ENCODE data around the gene MAGI2. TPM values are rescaled to one million over a fixed set of nuclear protein-coding genes. Genes with fewer than 3 reads are reported as not detected.

MAGI2 gene
- total RNA-seq, 1 experiment from 2014 or later: 14.3 TPM

DNA sequence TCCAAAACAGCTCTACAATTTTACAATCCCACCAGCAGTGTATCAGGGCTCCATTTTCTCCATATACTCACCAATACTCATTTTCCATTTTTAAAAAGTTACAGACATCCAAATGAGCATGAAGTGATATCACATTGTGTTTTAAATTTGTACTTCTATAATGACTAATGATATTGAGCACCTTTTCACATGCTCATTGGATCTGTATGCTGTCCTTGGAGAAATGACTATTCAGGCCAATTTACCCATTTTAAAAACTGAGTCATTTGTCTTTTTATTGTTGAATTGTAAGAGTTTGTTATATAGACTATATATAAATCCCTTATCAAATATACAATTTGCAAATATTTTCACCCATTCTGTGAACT lies 162.0 kb downstream of the MAGI2 start:
- no peaks in the 10 kb centered on the region for H3K9me3 Mint-ChIP-seq
- no peak overlapping the region for H3K27ac Mint-ChIP-seq
- no peaks in the 10 kb centered on the region for H3K79me2 ChIP-seq (ENCODE audit: insufficient read depth, low read length)

More for the DNA sequence above, 162.0 kb downstream of the MAGI2 start:
- Histone ChIP-seq H3K18ac (ENCODE audit: insufficient read length, low read depth, low read length) (no peak overlapping the region), H2BK120ac (ENCODE audit: low read depth, low read length, poor library complexity, severe bottlenecking) (no peak overlapping the region), H3K4ac (ENCODE audit: low read depth, low read length) (no peak overlapping the region), H3T11ph (ENCODE audit: low read length) (no peak overlapping the region), H2BK12ac (ENCODE audit: insufficient read length, low read depth, low read length) (no peak overlapping the region), H4K8ac (replicated peaks; ENCODE audit: insufficient read length, low read depth, low read length) (no peak overlapping the region), H2BK5ac (ENCODE audit: insufficient read length, low read length) (no peak overlapping the region), H3K23me2 (ENCODE audit: insufficient read length, low read depth, low read length, poor library complexity, severe bottlenecking) (no peaks in the 10 kb centered on the region), H2BK20ac (ENCODE audit: low read depth, low read length, poor library complexity, severe bottlenecking) (no peak overlapping the region), H4K91ac (ENCODE audit: insufficient read length, low read depth, low read length) (no peak overlapping the region), H3K9ac (ENCODE audit: extremely low read depth, insufficient read length, low read length) (no peak overlapping the region), H3K56ac (ENCODE audit: insufficient read length, low read depth, low read length) (no peak overlapping the region), H3K9me3 (ENCODE audit: control insufficient read depth, low read depth, low read length) (no peaks in the 10 kb centered on the region), H3K23ac (ENCODE audit: insufficient read length, low read depth, low read length) (no peak overlapping the region), H3K4me1 (ENCODE audit: insufficient read depth, low read length) (no peaks in the 10 kb centered on the region), H4K20me1 (ENCODE audit: control insufficient read depth, insufficient read depth, insufficient read length) (no peaks in the 10 kb centered on the region), H4K5ac (ENCODE audit: insufficient read length, low read depth, low read length) (no peak overlapping the region), H2AK5ac (ENCODE audit: insufficient read length, low read length) (no peak overlapping the region), H2BK15ac (ENCODE audit: low read depth, low read length) (no peak overlapping the region), H3K4me2 (ENCODE audit: insufficient read depth, insufficient read length, low read length) (no peak overlapping the region), H3K27ac (ENCODE audit: insufficient read length, low read depth, low read length) (no peak overlapping the region), H2AFZ (ENCODE audit: low read length) (no peak overlapping the region), H3K79me1 (ENCODE audit: insufficient read depth, low read depth, low read length, poor library complexity, severe bottlenecking) (no peaks in the 10 kb centered on the region), H3K14ac (ENCODE audit: insufficient read depth, low read length) (no peak overlapping the region), H3K27me3 (ENCODE audit: insufficient read depth, low read length) (no peaks in the 10 kb centered on the region)
- Mint-ChIP-seq H3K4me3 (no peak overlapping the region), H3K27me3 (ENCODE audit: low read depth) (peaks cover 1% of the 10 kb centered on the region; the same call in 1 of the 2 replicates), H3K4me1 (no peaks in the 10 kb centered on the region; a peak in 1 of 4 replicates), H3K36me3 (ENCODE audit: insufficient read depth in 1 of 3, low read depth in 3 of 3) (no peaks in the 10 kb centered on the region)
- DNase-seq: no peak
- TF ChIP-seq, protein P1, sequence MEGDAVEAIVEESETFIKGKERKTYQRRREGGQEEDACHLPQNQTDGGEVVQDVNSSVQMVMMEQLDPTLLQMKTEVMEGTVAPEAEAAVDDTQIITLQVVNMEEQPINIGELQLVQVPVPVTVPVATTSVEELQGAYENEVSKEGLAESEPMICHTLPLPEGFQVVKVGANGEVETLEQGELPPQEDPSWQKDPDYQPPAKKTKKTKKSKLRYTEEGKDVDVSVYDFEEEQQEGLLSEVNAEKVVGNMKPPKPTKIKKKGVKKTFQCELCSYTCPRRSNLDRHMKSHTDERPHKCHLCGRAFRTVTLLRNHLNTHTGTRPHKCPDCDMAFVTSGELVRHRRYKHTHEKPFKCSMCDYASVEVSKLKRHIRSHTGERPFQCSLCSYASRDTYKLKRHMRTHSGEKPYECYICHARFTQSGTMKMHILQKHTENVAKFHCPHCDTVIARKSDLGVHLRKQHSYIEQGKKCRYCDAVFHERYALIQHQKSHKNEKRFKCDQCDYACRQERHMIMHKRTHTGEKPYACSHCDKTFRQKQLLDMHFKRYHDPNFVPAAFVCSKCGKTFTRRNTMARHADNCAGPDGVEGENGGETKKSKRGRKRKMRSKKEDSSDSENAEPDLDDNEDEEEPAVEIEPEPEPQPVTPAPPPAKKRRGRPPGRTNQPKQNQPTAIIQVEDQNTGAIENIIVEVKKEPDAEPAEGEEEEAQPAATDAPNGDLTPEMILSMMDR (conservative IDR thresholded peaks at IDR 0.05): no peak
